Omental fat pad (tissue), 4 donors: ENCODE measurements around the gene CENPM. TPM values are rescaled to one million over a fixed set of nuclear protein-coding genes. Genes with fewer than 3 reads are reported as not detected.

ENCODE experiments used
- ATAC-seq: fragments of 150-250 bp; one replicate; pipeline ENCODE4 v1.9.1; 2016; ENCODE audit warnings: mild to moderate bottlenecking, moderate library complexity; ENCODE audit not compliant: low FRiP score
- DNase-seq: peaks from one replicate; pipeline ENCODE4 v3.0.0-alpha.2; 2019; ENCODE audit warnings: low spot score
- total RNA-seq, 4 donors: library from RNA; depleted of rRNA; stranded (reverse); fragments of >200 nt; gene quantifications; one replicate each; pipeline ENCODE4 v1.1.0, GENCODE V29; 2016
- TF ChIP-seq, protein P1 (sequence below), 3 donors: fragments of 450-650 bp; IDR thresholded peaks; one replicate each; pipeline ENCODE4 v1.5.1; 2016 to 2017; ENCODE audit warnings: antibody characterized with exemption in 3 of 3, mild to moderate bottlenecking in 3 of 3, moderate library complexity in 2 of 3

Gene CENPM
- total RNA-seq, 4 donors from 2014 or later: 0.84 to 5.4 TPM; not detected in 2

DNA sequence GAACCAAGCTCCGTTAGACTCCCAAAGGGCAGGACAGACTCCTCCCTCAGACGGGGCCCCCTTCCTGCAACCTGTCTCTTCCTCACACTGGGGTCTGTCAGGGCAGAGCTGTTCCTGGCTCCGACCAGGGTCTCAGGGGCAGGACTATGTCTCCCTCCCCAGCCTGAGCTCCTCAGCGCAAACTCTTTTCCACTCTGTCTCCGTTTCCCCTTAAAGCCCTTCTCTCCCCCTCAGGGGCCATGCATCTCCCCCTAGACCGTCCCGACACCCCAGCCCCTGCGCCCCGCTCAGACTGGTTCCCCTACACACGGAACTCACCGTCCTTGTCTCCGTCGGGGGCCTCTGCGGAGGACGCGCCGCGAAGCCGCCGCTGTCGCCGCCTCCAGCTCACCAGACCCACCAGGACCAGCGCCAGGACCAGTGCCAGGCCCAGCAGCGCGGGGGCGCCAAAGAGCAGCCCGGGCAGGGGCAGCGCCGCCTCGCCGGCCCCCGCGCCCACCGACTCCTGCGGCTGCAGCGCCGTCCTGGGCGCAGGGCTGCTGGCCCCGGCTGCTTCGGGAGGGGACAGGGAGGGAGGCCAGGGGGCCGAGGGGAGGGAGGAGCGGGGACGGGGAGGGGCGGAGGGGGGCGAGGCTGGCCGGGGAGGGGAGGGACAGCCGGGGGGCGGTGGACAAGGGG is 21.0 kb downstream of the CENPM start:
- DNase-seq: no peak
- ATAC-seq: peak; percentile 33
- TF ChIP-seq, protein P1, sequence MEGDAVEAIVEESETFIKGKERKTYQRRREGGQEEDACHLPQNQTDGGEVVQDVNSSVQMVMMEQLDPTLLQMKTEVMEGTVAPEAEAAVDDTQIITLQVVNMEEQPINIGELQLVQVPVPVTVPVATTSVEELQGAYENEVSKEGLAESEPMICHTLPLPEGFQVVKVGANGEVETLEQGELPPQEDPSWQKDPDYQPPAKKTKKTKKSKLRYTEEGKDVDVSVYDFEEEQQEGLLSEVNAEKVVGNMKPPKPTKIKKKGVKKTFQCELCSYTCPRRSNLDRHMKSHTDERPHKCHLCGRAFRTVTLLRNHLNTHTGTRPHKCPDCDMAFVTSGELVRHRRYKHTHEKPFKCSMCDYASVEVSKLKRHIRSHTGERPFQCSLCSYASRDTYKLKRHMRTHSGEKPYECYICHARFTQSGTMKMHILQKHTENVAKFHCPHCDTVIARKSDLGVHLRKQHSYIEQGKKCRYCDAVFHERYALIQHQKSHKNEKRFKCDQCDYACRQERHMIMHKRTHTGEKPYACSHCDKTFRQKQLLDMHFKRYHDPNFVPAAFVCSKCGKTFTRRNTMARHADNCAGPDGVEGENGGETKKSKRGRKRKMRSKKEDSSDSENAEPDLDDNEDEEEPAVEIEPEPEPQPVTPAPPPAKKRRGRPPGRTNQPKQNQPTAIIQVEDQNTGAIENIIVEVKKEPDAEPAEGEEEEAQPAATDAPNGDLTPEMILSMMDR (IDR thresholded peaks at IDR 0.05): no peak

DNA sequence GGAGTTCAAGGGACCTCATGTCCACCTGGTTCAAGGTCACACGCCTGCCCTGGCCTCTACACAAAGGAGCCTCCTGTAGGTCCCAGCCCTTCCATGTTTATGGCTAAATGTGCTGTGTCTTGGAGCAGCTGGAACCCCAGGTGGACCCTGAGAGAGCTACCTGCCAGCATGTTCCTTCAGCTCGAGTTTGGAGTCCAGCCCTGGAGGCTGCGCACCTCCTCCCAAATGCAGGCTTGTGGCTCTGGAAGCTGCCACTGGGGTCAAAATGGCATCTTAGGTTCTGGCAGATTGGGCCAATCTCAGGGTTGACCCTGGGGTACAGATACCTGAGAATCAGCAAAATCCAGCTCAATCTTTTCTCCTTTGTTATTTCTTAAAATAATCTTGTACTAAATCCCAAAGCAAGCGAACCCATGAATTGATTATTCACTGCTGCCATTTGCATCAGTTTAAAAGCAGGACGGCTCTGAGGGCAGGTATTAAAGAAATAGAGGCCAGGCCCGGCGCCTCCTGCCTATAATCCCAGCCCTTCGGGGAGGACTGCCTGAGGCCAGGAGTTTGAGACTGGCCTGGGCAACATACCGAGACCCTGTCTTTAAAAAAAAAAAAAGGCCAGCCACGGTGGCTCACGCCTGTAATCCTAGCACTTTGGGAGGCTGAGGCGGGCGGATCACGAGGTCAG is 23.2 kb downstream of the CENPM start:
- no peak for DNase-seq
- ATAC-seq: no peak
- TF ChIP-seq, protein P1 (IDR thresholded peaks at IDR 0.05): no peak

DNA sequence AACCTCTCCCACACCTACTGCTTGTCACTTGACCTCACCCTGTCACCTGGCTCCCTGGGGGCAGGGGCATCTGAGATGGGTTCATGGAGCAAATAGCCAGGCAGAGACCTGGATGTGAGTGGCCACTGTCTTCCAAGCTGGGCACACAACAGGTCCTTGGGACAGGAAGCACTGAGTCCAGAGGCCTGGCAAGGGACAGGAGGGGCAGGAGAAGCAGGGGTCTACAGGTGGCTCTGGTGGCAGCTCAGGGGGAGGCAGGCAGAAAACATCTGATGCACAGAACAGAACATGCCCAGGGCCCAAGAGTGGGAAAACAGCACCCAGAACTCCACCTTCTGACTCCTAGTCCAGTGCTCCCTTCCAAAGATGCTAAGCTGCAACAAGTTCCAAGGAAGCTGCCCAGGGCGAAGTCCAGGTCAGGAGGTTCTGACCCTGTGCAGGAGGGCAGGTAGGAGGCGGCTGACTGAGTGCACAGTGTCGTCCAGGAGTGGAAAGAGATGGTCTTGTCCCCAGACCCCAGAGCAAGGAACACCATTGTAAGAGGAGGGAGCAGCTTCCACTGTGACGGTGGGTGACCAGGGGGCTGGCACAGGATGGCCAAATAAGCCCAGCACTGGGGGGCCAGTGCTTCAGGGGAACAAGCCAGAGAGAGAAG is 23.9 kb downstream of the CENPM start:
- TF ChIP-seq, protein P1 (IDR thresholded peaks at IDR 0.05): no peak
- ATAC-seq (no peak), DNase-seq (no peak)

DNA sequence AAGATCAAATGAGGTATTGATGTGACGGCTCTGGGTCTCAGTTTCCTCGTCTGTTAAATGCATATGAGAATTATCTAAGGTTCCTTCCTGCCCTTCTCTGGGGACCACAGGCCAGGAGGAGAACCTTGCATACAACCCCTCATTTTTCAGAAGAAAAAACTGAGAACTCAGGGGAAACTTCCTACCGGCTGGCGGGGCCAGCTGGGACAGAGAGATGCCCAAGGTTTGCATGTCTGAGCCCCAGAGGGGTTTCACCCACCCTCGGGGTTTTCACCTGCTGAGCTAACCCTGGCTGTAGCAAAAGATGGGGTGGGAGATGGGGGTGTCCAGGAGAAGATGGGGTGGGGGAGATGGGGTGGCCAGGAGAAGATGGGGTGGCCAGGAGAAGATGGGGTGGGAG is 24.6 kb downstream of the CENPM start:
- TF ChIP-seq, protein P1 (IDR thresholded peaks at IDR 0.05): no peak
- no peak for ATAC-seq
- no peak for DNase-seq

DNA sequence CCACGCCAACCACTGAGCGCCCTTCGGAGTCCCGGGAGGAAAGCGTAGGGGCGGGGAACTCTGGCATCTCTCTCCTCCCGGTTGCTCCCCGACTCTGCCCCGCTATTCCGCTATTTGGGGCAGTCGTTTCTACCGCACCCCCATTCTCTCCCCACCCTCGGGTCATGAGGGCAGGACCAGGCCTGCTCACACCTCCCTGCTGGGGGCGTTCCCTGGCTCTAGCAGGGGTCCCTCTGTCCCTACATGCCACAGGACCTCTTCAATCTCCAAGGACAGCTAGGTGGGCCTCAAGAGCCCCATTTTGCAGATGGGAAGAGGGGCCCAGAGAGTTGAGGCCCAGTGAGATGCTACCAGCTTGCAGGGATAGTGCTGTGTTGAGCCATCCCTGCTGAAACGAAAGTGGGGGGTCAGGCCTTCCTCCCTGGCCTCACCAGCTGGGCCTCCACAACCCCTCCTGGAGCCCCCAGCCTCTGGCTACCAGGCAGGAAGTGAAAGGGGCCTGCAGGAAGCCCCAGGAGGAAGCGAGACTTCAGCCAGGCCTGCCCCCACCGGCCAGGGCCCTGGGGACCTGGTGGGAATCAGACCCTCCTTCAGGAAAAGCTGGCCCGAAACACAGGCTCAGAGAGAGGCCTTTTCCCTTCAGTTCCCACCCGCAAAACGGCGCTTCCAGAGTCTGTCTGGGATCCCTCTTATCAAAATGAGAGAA is 26.5 kb downstream of the CENPM start:
- TF ChIP-seq, protein P1 (IDR thresholded peaks at IDR 0.05): no peak
- ATAC-seq: no peak
- DNase-seq: no peak

DNA sequence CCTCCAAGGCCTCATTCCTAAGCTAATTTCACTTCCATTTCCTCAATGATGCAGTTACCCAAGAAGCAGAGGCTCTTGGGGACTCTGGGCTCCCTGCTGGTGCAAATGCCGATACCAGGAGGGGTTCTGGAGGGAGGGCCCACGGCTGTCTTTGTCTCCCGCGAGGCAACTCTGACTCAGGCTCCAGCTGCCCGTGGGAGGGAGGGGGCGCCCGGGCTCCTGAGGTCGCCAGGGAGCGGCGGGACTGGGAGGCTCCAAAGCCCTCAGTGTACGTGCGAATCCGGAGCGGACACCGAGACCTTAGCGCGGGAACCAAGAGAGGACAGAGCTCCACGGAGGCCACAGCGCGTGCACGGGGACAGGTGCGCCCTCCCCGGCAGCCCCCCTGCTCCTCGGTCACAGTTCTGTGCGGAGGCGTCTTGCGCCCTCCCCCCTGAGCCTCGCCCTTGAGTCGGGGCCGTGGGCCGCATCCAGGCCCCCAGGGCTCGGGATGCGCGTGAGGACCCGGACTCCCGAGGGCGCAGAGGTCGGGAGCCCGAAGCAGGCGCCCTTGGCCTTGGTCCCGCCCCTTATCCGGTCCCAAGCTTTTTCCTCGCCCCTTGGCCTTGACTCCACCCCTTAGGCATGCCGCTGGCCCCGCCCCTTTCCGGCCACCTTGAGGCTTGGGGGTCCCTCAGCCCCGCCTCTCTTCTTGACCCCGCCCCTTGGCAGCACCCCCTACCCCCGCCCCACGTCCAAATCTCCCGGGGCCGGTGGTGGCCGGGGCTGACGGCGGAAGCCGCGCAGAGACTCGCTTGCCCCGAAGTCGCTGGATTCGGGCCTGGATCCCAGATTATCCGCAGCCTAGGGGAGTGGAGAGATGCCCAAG is 27.4 kb downstream of the CENPM start:
- ATAC-seq (peak; percentile 62), DNase-seq (no peak)
- TF ChIP-seq, protein P1 (IDR thresholded peaks at IDR 0.05): no peak
